Activated CD4-positive, alpha-beta T cell treated with anti-CD3 and anti-CD28 coated beads, Interleukin-2, amount 10 ng/mL, durations not matched to agents 7 days and 5 days (primary cell): Measurements from ENCODE around the gene MAP3K20. TPM values are rescaled to one million over a fixed set of nuclear protein-coding genes. Genes with fewer than 3 reads are reported as not detected.

Source experiments
- CTCF ChIA-PET: fragments of 350-600 bp; sonication (Branson Sonifier 250); formaldehyde crosslinking; loops from one replicate; lab custom pipeline; 2021; ENCODE audit warnings: antibody characterized with exemption; lab: Charles Lee
- POLR2A ChIA-PET: fragments of 350-600 bp; sonication (Branson Sonifier 250); formaldehyde crosslinking; loops from one replicate; lab custom pipeline; 2021; ENCODE audit warnings: antibody characterized with exemption; lab: Charles Lee
- DNase-seq: peaks from one replicate; pipeline ENCODE4 v3.0.0-alpha.2; 2020
- H3K27ac Mint-ChIP-seq: one replicate; pipeline ENCODE4 v1.8.0; 2021; ENCODE audit warnings: mild to moderate bottlenecking, moderate library complexity, mixed read lengths
- H3K27me3 Mint-ChIP-seq: one replicate; pipeline ENCODE4 v1.8.0; 2021; ENCODE audit warnings: mixed read lengths
- H3K36me3 Mint-ChIP-seq: one replicate; pipeline ENCODE4 v1.8.0; 2021; ENCODE audit warnings: low read depth, mixed read lengths
- H3K4me1 Mint-ChIP-seq: one replicate; pipeline ENCODE4 v1.8.0; 2021; ENCODE audit warnings: mixed read lengths
- H3K4me3 Mint-ChIP-seq: one replicate; pipeline ENCODE4 v1.8.0; 2021; ENCODE audit warnings: mild to moderate bottlenecking, moderate library complexity, mixed read lengths
- H3K9me3 Mint-ChIP-seq: one replicate; pipeline ENCODE4 v1.8.0; 2021; ENCODE audit warnings: mixed read lengths
- total RNA-seq, 2 experiments: library from RNA; stranded (reverse); gene quantifications; one replicate each; pipeline ENCODE4 v1.2.3, GENCODE V29; 2021

MAP3K20 gene
- total RNA-seq, 2 experiments from 2014 or later, result 14.5 to 15.1 TPM

DNA sequence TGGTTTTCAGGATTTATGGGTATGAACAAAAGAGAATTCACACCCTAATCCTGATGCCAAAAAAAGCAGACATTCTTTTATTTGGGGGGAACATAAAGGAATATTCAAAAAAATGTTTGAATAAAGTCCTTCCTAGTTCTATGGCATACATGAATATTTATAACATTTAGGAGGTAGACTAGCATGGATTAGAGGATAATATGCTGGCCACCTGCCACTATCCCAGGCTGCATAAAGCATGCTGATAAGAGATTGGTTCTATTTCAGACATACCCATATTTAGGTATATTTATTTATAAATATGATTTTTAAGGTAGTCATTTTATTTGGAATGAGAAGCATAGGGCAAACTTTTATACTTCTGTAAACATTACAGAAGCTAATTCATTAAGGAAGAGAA is 34.9 kb upstream of the MAP3K20 start:
- Mint-ChIP-seq H3K27ac (no peak overlapping the region), H3K9me3 (no peaks in the 10 kb centered on the region), H3K27me3 (no peaks in the 10 kb centered on the region), H3K36me3 (no peaks in the 10 kb centered on the region), H3K4me3 (no peak overlapping the region), H3K4me1 (no peaks in the 10 kb centered on the region)
- CTCF ChIA-PET, result no interaction called here
- DNase-seq, result no peak
- POLR2A ChIA-PET, result no interaction called here

- no peaks in the 10 kb centered on the region for H3K27me3 Mint-ChIP-seq
- H3K4me3 Mint-ChIP-seq, result no peak overlapping the region
- ChIA-PET POLR2A (no interaction called here), CTCF (no interaction called here)
- no peak for DNase-seq
- no peaks in the 10 kb centered on the region for H3K9me3 Mint-ChIP-seq
- no peak overlapping the region for H3K27ac Mint-ChIP-seq
- no peaks in the 10 kb centered on the region for H3K4me1 Mint-ChIP-seq
- no peaks in the 10 kb centered on the region for H3K36me3 Mint-ChIP-seq
Measured at GRCh38 chr2:173043476-173043875, 32.2 kb upstream of the MAP3K20 start.

DNA sequence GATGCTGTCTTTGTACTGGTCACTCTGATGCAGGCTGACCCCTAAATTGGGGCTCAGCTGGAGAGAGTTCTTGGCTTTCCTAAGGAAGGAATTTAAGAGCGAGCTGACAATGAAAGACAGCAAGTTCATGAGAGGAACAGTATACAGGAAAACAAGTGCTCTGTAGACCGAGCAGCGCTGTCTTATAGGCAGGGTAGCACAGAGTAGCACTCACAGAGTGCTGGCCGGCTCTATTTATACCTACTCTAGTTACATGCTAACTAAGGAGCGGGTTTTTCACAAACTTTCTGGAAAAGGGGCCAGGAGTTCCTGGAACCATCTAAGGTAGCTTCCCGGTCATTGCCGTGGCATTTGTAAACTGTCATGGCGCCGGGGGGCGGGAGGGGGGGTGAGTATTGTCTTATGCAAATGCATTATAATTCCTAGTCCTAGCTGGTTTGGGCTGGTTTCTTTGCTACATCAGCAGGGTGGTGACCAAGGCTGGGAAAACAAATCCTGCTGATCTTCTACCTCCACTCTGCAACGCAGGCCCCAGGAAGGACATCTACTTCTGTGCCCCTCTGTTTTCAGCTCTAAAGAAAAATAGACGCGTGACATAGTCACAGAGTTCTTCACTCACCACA is 31.6 kb upstream of the MAP3K20 start:
- H3K27me3 Mint-ChIP-seq, result no peaks in the 10 kb centered on the region
- H3K4me1 Mint-ChIP-seq, result no peaks in the 10 kb centered on the region
- POLR2A ChIA-PET, result no interaction called here
- CTCF ChIA-PET, result no interaction called here
- H3K27ac Mint-ChIP-seq, result no peak overlapping the region
- DNase-seq, result no peak
- H3K4me3 Mint-ChIP-seq, result no peak overlapping the region
- H3K36me3 Mint-ChIP-seq, result no peaks in the 10 kb centered on the region
- no peaks in the 10 kb centered on the region for H3K9me3 Mint-ChIP-seq

DNA sequence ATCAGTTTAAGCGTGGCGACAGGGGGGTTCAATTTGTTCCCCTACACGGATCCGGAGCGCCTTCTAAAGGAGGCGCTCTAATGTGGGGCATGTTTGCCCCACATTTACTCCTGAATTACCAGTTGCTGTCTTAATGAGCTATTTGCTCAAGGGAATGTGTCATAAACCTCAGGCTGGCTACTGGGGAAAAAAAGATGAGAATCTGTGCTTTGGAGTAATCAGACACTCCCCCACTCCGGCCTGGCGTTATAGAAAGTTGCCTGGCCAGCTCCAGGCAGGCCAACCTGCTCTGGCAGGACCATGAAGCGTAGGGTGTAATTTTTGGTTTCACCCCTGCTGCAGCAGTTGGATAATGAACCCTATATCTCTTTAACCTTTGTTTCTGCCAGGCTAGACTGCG is 31.0 kb upstream of the MAP3K20 start:
- H3K27me3 Mint-ChIP-seq, result no peaks in the 10 kb centered on the region
- POLR2A ChIA-PET, result no interaction called here

GRCh38 chr2:173045181-173045580 is 30.5 kb upstream of the MAP3K20 start:
- no peak for DNase-seq
- Mint-ChIP-seq H3K4me1 (peaks cover 4% of the 10 kb centered on the region), H3K36me3 (no peaks in the 10 kb centered on the region), H3K27ac (no peak overlapping the region), H3K4me3 (no peak overlapping the region), H3K27me3 (no peaks in the 10 kb centered on the region), H3K9me3 (no peaks in the 10 kb centered on the region)
- POLR2A ChIA-PET, result no interaction called here
- CTCF ChIA-PET, result no interaction called here

More for the DNA sequence above, 31.0 kb upstream of the MAP3K20 start:
- no peaks in the 10 kb centered on the region for H3K36me3 Mint-ChIP-seq
- CTCF ChIA-PET, result no interaction called here
- no peak overlapping the region for H3K4me3 Mint-ChIP-seq
- peaks cover 4% of the 10 kb centered on the region for H3K4me1 Mint-ChIP-seq
- no peaks in the 10 kb centered on the region for H3K9me3 Mint-ChIP-seq
- no peak overlapping the region for H3K27ac Mint-ChIP-seq
- DNase-seq, result no peak

DNA sequence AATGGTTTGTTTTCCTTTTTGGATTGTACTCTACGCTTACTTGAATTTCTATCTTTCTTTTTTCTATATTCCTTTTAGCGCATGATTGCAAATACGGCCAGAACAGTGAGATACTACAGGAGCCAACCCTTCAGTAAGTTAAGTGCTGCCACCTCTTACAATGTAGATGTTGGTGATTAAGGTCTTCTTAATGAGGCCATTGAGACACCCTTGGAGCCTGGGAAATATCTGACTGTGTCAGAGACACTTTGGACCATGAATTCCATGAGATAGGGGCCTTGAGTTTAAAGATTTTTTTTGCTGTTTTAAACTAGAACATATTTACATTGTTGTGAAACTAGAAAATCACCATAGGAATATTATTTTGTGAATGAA is 27.1 kb upstream of the MAP3K20 start:
- ChIA-PET POLR2A (no interaction called here), CTCF (interaction anchor here (1.4 kb wide), 1 partner anchor 29 kb away, joined by 6 read pairs; no protein-coding TSS in a partner anchor)
- Mint-ChIP-seq H3K36me3 (no peaks in the 10 kb centered on the region), H3K4me1 (peaks cover 4% of the 10 kb centered on the region), H3K4me3 (no peak overlapping the region), H3K9me3 (no peaks in the 10 kb centered on the region), H3K27me3 (peaks cover 15% of the 10 kb centered on the region), H3K27ac (no peak overlapping the region)
- no peak for DNase-seq

DNA sequence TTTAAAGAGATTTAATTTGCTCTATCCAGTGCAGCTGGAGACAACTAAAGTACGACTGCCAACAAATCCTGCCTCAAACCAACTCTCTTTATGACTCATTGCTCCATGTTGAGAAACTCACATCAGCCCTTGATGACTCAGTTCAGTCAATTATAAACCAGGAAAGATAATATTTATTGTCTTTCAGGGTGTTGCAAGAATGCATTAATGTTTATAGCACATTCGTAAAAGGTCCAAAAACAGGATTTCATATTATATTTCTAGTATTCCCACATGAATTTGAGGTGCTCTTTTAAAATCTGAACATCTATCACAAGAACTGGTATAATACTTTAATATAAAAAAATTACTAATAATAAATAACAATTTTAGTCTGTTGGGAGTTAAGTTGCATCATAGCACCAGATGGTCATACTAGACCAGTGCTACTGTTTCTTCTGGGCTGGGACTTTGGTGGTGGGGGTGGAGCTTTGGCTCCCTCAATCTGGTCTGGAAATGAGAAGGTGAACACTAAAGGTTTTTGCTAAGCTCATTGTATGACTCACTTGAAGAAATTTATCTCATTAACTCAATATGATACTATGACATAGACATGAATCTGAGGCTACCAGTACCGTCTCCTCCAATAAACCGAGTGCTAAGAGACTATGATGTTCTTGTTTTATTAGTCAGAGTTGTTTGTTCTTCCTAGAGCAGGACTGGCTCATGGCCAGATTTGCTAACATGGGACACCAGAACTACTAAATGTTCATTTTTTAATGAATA is 26.6 kb upstream of the MAP3K20 start:
- H3K4me3 Mint-ChIP-seq, result no peak overlapping the region
- H3K27me3 Mint-ChIP-seq, result peaks cover 15% of the 10 kb centered on the region
- no peaks in the 10 kb centered on the region for H3K9me3 Mint-ChIP-seq
- H3K36me3 Mint-ChIP-seq, result no peaks in the 10 kb centered on the region
- peaks cover 4% of the 10 kb centered on the region for H3K4me1 Mint-ChIP-seq
- CTCF ChIA-PET, result interaction anchor here (0.6 to 1.4 kb wide), 3 partner anchors 26 to 143 kb away, joined by 3 to 6 read pairs (median 3); no protein-coding TSS in a partner anchor
- POLR2A ChIA-PET, result no interaction called here
- DNase-seq, result no peak
- H3K27ac Mint-ChIP-seq, result no peak overlapping the region

GRCh38 chr2:173049831-173050230 is 25.8 kb upstream of the MAP3K20 start:
- Mint-ChIP-seq H3K9me3 (no peaks in the 10 kb centered on the region), H3K27me3 (peaks cover 16% of the 10 kb centered on the region), H3K4me1 (peaks cover 4% of the 10 kb centered on the region), H3K27ac (no peak overlapping the region), H3K4me3 (no peak overlapping the region), H3K36me3 (no peaks in the 10 kb centered on the region)
- ChIA-PET POLR2A (no interaction called here), CTCF (interaction anchor here (0.6 kb wide), 2 partner anchors 25 to 142 kb away, joined by 3 read pairs; no protein-coding TSS in a partner anchor)
- no peak for DNase-seq

- POLR2A ChIA-PET, result no interaction called here
- no peak overlapping the region for H3K4me3 Mint-ChIP-seq
- H3K4me1 Mint-ChIP-seq, result peaks cover 4% of the 10 kb centered on the region
- no peaks in the 10 kb centered on the region for H3K9me3 Mint-ChIP-seq
- no peaks in the 10 kb centered on the region for H3K36me3 Mint-ChIP-seq
- CTCF ChIA-PET, result no interaction called here
- DNase-seq, result no peak
- H3K27me3 Mint-ChIP-seq, result peaks cover 22% of the 10 kb centered on the region
- H3K27ac Mint-ChIP-seq, result no peak overlapping the region
Measured at GRCh38 chr2:173050684-173051083, 25.0 kb upstream of the MAP3K20 start.

GRCh38 chr2:173051463-173052215 is 24.0 kb upstream of the MAP3K20 start:
- H3K36me3 Mint-ChIP-seq, result no peaks in the 10 kb centered on the region
- no peak overlapping the region for H3K27ac Mint-ChIP-seq
- H3K4me1 Mint-ChIP-seq, result peaks cover 4% of the 10 kb centered on the region
- H3K9me3 Mint-ChIP-seq, result no peaks in the 10 kb centered on the region
- no peak overlapping the region for H3K4me3 Mint-ChIP-seq
- no peak for DNase-seq
- ChIA-PET CTCF (no interaction called here), POLR2A (no interaction called here)
- H3K27me3 Mint-ChIP-seq, result peaks cover 28% of the 10 kb centered on the region

GRCh38 chr2:173053043-173053699 is 22.5 kb upstream of the MAP3K20 start:
- DNase-seq, result no peak
- POLR2A ChIA-PET, result no interaction called here
- Mint-ChIP-seq H3K4me1 (peaks cover 4% of the 10 kb centered on the region), H3K27ac (no peak overlapping the region), H3K9me3 (no peaks in the 10 kb centered on the region), H3K36me3 (no peaks in the 10 kb centered on the region), H3K27me3 (peaks cover 32% of the 10 kb centered on the region), H3K4me3 (no peak overlapping the region)
- CTCF ChIA-PET, result no interaction called here

DNA sequence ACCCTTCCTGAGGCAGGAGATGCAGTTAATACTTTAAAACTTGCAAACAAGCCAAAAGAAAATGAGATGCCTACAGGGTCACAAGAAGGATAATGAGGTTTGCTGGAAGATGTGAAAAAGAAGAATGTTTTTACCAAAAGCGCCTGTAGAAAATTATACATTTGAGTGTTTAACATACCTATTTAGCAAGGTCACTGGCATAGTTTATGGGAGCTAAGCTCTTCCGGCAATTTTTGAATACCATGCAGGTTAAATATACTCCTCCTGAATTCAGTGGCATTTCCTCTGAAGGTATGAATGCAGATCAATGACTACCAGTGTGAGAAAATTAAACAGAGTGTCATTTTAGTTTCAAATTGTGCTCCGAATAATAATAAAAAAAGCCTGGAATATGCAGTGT is 21.2 kb upstream of the MAP3K20 start:
- no peak overlapping the region for H3K27ac Mint-ChIP-seq
- POLR2A ChIA-PET, result no interaction called here
- no peak overlapping the region for H3K4me3 Mint-ChIP-seq
- H3K27me3 Mint-ChIP-seq, result peaks cover 34% of the 10 kb centered on the region
- no peaks in the 10 kb centered on the region for H3K9me3 Mint-ChIP-seq
- CTCF ChIA-PET, result no interaction called here
- peaks cover under 1% of the 10 kb centered on the region for H3K4me1 Mint-ChIP-seq
- DNase-seq, result no peak
- H3K36me3 Mint-ChIP-seq, result no peaks in the 10 kb centered on the region
